GM20000 (cell line): ENCODE results near the gene PXDN.

ENCODE experiments used
- DNase-seq: peaks from one replicate; pipeline ENCODE4 v3.0.0; 2012; ENCODE audit warnings: low spot score
- TF ChIP-seq, protein P1 (sequence below): IDR thresholded peaks from 2 replicates; pipeline ENCODE4 v1.5.1; 2012; ENCODE audit warnings: mild to moderate bottlenecking, control low read depth; ENCODE audit errors: extremely low read depth, missing control alignments

Gene PXDN

DNA sequence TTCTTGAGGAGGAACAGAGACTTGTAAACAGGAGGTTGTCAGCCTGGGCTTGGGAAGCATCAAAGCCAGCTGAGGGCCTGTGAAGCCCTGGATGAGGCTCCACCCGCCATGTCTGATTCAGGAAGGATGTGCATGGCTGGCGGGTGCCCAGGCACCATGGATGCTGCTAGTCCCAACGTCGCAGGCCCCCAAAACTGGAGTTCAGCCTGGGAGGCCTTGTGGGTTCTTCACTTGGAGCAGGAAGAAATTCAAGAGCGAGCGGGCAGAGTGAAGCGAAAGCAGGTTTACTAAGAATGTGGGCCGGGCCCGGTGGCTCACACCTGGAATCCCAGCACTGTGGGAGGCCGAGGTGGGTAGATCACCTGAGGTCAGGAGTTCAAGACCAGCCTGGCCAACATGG, 12.1 kb upstream of the PXDN start:
- TF ChIP-seq, protein P1, sequence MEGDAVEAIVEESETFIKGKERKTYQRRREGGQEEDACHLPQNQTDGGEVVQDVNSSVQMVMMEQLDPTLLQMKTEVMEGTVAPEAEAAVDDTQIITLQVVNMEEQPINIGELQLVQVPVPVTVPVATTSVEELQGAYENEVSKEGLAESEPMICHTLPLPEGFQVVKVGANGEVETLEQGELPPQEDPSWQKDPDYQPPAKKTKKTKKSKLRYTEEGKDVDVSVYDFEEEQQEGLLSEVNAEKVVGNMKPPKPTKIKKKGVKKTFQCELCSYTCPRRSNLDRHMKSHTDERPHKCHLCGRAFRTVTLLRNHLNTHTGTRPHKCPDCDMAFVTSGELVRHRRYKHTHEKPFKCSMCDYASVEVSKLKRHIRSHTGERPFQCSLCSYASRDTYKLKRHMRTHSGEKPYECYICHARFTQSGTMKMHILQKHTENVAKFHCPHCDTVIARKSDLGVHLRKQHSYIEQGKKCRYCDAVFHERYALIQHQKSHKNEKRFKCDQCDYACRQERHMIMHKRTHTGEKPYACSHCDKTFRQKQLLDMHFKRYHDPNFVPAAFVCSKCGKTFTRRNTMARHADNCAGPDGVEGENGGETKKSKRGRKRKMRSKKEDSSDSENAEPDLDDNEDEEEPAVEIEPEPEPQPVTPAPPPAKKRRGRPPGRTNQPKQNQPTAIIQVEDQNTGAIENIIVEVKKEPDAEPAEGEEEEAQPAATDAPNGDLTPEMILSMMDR = no peak
- DNase-seq = no peak

GRCh38 chr2:1755436-1756191, 11.3 kb upstream of the PXDN start:
- DNase-seq = no peak
- TF ChIP-seq, protein P1 = no peak

DNA sequence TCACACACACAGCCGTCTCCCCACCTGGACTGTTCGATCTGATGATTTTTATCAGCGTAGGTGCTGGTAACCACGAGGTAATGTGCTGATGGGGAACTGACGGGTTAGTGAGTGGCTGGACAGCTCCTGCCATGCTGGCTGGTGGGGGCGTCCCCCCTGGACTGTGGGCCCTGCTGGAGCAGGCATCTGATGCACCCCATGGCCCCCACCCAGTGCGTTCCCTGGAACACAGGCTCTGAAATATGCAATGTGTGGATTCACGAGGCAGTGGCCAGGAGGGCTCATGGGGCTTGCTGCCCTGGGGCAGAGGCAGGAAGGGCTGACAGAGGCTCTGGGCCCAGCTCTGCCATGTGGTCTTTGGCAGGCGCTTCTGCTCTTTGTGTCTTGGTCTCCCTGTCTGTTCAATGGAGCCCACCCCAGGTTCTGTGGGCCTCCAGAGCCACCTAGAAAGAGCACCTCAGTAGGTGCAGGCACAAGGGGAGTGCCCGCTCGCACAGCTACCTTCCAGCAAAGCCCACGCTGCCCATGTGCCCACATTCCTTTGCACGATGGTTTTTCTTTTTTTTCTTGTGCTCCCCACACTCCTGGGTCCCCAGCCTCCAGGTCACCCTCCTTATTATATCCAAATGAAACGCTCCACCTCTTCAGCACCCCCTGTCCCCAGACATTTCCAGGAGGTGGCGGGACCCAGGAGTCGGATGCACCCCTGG, 10.3 kb upstream of the PXDN start:
- no peak for DNase-seq
- TF ChIP-seq, protein P1 = no peak

DNA sequence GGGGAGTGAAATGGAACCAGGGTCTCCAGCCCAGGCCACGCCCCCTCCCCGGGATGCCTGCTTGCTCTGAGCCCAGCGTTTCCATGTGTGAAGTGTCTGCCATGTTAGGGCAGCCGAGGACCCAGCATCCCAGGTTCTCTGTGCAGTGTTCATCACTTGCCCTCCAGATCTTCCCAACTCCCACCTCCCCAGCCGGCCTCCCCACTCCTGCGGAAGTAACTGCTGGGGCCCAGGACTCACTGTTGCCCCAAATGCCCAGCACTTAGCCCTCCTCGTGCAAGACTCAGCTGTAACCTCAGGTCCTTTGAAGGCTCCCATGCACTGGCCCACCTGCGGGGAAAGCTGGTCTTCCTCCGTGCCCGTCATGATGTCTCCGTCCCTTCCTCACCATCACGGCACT, 9.7 kb upstream of the PXDN start:
- TF ChIP-seq, protein P1 = no peak
- no peak for DNase-seq

DNA sequence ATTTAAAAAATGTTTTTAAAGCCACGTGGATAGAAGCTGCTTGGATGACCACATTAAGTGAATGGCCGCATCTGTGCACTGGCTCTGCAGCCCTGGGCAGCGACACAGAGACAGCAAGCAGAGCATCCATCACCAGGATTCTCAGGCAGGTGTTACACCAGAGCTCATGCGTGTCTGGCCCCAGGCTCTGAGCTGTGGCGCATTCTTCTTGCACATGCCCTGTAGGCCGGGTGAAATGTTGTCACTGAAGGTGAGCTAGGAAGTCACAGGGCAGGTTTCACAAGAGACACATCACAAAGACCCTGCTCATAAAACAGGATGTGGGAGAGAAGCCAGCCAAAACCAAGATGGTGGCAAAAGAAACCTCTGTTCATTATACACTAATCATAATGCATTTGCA, 8.4 kb upstream of the PXDN start:
- no peak for DNase-seq
- TF ChIP-seq, protein P1 = no peak

DNA sequence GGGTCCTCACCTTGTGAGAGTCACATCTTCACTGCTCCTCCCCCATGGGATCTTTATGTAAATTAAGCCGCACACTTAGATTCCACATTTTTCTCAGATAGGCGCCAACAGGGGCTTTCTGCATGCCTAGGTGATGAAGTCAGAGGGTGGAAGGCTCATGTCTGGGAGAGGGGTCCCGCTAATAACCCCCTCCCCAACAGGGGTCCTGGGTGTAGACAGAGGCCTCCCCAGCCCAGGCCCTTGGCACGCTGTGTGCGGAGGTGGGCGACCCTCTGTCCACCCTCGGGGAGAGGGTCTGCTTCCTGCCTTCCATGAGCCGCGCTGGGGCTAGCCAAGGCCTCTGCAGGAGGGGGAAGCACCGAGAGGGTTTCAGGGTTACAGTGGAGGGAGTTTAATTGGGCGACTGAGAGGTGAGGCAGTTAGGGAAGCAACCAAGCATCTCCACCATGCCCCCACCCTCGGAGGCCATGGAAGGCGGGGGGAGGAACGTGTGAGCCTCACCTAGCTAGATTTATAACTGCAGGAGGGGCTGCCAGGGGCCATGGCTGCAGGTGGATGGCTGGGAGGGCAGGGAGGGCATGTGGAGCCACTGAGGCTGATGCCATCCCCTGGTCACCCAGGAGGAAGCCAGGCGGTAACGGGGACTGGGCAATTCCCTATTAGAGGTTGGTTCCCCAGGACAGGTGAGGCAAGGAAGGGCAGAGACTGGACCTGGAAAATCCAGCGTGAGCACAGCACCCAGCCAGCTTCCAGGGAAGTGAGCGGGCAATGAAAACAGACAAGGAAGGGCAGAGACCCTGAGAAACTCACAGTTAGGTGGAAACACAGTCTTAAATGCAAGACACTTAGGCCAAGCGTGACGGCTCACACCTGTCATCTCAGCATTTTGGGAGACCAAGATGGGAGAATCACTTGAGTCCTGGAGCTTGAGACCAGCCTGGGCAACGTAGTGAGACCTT, 7.7 kb upstream of the PXDN start:
- no peak for DNase-seq
- TF ChIP-seq, protein P1 = no peak
